ENCODE results near the gene OR5A1. TPM values are rescaled to one million over a fixed set of nuclear protein-coding genes. Genes with fewer than 3 reads are reported as not detected.
A peak's percentile ranks its signal among the peaks of the same experiment; 100 is the strongest.

The OR5A1 gene
- polyA plus RNA-seq (2012; ENCODE audit: missing spikeins) = not detected

DNA sequence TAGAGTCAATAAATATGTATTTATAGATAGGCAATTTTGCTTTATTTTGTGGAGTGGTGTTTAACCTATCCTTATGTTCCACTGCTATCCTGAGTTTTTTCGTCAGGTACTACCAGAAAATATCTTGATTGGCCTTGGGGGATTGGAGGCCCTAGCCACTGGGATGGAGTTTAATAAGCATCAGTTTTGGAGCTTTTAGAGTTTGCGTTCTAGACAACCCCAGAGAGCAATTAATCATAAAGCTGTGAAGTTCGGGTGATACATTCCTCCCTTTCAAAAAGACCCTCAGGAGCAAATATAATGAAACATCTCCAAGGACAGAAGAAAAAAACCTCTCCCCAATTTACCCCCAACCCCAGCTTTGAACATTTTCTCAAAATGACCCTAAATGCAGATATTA is at the start of gene OR5A1:
TSS of gene OR5A1 (plus strand) at position 301 of the 400 bp plus-strand sequence. CDS start 6,700 bp downstream, outside the sequence.
- FAIRE-seq = no peak
- no peak for TF ChIP-seq POLR2A (IDR thresholded peaks at IDR 0.05; ENCODE audit: low read depth, low read length)
- no peak for TF ChIP-seq TAF1 (IDR thresholded peaks at IDR 0.05; ENCODE audit: borderline replicate concordance, low read depth, low read length)
- TF ChIP-seq POLR2AphosphoS5 (IDR thresholded peaks at IDR 0.05; ENCODE audit: low read depth, low read length) = no peak

DNA sequence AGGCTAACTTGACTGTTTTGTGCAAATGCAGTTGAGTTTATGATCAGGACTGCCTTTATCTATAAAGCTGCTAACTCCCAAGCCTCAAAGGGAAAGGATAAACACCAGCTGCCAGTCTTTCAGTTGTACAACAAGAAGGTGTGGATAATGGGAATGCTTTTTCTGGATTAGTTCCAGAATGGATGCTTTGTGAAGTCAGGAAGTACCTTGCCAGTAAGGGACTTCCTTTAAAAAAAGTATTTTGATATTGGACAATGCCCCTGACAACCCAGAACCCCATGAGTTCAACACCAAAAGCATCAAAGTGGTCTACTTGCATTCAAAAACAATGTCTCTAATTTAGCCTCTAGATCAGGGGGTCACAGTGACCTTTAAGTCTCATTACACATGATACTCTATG is 42.1 kb upstream of the OR5A1 start:
- DNase-seq (ENCODE audit: insufficient read length) = no peak
- FAIRE-seq = no peak
- TF ChIP-seq TAF1 (IDR thresholded peaks at IDR 0.05; ENCODE audit: borderline replicate concordance, low read depth, low read length) (no peak), POLR2AphosphoS5 (IDR thresholded peaks at IDR 0.05; ENCODE audit: low read depth, low read length) (no peak), POLR2A (IDR thresholded peaks at IDR 0.05; ENCODE audit: low read depth, low read length) (no peak)

More for the DNA sequence above, at the start of gene OR5A1:
- DNase-seq (ENCODE audit: insufficient read length) = no peak

- FAIRE-seq (no peak), DNase-seq (ENCODE audit: insufficient read length) (no peak)
- TF ChIP-seq TAF1 (IDR thresholded peaks at IDR 0.05; ENCODE audit: borderline replicate concordance, low read depth, low read length) (no peak), POLR2AphosphoS5 (IDR thresholded peaks at IDR 0.05; ENCODE audit: low read depth, low read length) (no peak), POLR2A (IDR thresholded peaks at IDR 0.05; ENCODE audit: low read depth, low read length) (no peak)
Measured at GRCh38 chr11:59400461-59401261, 35.6 kb upstream of the OR5A1 start.

- DNase-seq (ENCODE audit: insufficient read length) = no peak
- TF ChIP-seq POLR2A (IDR thresholded peaks at IDR 0.05; ENCODE audit: low read depth, low read length) (no peak), POLR2AphosphoS5 (IDR thresholded peaks at IDR 0.05; ENCODE audit: low read depth, low read length) (no peak), TAF1 (IDR thresholded peaks at IDR 0.05; ENCODE audit: borderline replicate concordance, low read depth, low read length) (no peak)
- FAIRE-seq = no peak
Measured at GRCh38 chr11:59401262-59401552, 35.1 kb upstream of the OR5A1 start.

GRCh38 chr11:59403546-59403945 is 32.7 kb upstream of the OR5A1 start:
- TF ChIP-seq POLR2A (IDR thresholded peaks at IDR 0.05; ENCODE audit: low read depth, low read length) (no peak), TAF1 (IDR thresholded peaks at IDR 0.05; ENCODE audit: borderline replicate concordance, low read depth, low read length) (no peak), POLR2AphosphoS5 (IDR thresholded peaks at IDR 0.05; ENCODE audit: low read depth, low read length) (no peak)
- FAIRE-seq (peak; percentile 24), DNase-seq (ENCODE audit: insufficient read length) (no peak)

DNA sequence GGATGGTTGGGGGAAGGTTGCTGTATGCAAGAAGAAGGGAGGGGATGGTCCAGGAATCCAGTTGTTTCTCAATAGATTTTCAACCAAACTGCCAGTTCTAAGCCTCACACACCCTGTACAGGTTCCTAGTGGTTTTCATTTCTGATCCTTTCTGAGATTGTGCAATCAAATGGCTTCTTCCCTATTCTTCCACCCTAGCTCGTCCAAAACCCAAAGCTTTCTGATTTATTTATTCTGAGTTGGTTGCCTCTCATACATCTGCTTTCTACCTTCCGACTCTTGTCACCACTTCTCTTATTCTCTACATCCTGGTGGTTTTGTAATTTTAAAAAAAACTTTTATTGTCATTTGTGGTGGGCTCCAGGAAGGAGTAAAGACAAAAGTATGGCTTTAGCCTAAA is 22.6 kb upstream of the OR5A1 start:
- no peak for TF ChIP-seq POLR2A (IDR thresholded peaks at IDR 0.05; ENCODE audit: low read depth, low read length)
- no peak for TF ChIP-seq TAF1 (IDR thresholded peaks at IDR 0.05; ENCODE audit: borderline replicate concordance, low read depth, low read length)
- TF ChIP-seq POLR2AphosphoS5 (IDR thresholded peaks at IDR 0.05; ENCODE audit: low read depth, low read length) = no peak
- DNase-seq (ENCODE audit: insufficient read length) = no peak
- FAIRE-seq = no peak

DNA sequence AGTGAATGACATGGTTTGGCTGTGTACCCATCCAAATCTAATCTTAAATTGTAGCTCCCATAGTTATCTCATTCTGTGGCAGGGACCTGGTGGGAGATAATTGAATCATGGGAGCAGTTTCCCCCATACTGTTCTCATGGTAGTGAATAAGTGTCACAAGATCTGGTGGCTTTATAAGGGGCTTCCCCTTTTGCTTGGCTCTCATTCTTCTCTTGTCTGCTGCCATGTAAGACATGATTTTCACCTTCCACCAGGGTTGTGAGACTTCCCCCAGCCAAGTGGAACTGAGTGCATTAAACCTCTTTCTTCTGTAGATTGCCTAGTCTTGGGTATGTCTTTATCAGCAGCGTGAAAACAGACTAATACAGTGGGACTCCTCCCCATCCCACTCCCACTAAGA is 21.2 kb upstream of the OR5A1 start:
- no peak for DNase-seq (ENCODE audit: insufficient read length)
- TF ChIP-seq POLR2AphosphoS5 (IDR thresholded peaks at IDR 0.05; ENCODE audit: low read depth, low read length) = no peak
- no peak for TF ChIP-seq POLR2A (IDR thresholded peaks at IDR 0.05; ENCODE audit: low read depth, low read length)
- no peak for TF ChIP-seq TAF1 (IDR thresholded peaks at IDR 0.05; ENCODE audit: borderline replicate concordance, low read depth, low read length)
- no peak for FAIRE-seq

- FAIRE-seq (no peak), DNase-seq (ENCODE audit: insufficient read length) (no peak)
- TF ChIP-seq POLR2AphosphoS5 (IDR thresholded peaks at IDR 0.05; ENCODE audit: low read depth, low read length) (no peak), TAF1 (IDR thresholded peaks at IDR 0.05; ENCODE audit: borderline replicate concordance, low read depth, low read length) (no peak), POLR2A (IDR thresholded peaks at IDR 0.05; ENCODE audit: low read depth, low read length) (no peak)
Measured at GRCh38 chr11:59416613-59417012, 19.7 kb upstream of the OR5A1 start.

DNA sequence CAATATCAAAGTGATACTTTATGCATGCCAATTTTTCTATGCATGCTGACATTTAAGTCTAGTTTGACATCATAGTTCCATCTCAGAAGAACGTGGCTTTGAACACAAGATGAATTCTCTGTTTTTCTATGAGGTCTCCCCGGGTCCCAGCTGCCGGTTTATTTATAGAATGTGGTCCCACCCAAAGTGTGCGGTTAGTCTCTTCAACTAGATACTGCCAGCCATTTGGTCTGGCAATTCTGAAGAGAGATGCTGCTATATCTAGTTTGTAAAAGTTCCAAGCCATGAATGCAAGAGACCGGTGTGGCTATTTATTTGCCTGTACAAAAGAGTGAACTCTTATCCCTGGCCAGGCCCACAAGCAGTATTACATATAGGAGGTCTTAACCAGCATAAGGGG is 19.2 kb upstream of the OR5A1 start:
- no peak for DNase-seq (ENCODE audit: insufficient read length)
- peak; percentile 24 for FAIRE-seq
- TF ChIP-seq TAF1 (IDR thresholded peaks at IDR 0.05; ENCODE audit: borderline replicate concordance, low read depth, low read length) = no peak
- TF ChIP-seq POLR2AphosphoS5 (IDR thresholded peaks at IDR 0.05; ENCODE audit: low read depth, low read length) = no peak
- TF ChIP-seq POLR2A (IDR thresholded peaks at IDR 0.05; ENCODE audit: low read depth, low read length) = no peak

GRCh38 chr11:59418156-59418555 is 18.1 kb upstream of the OR5A1 start:
- FAIRE-seq = no peak
- TF ChIP-seq TAF1 (IDR thresholded peaks at IDR 0.05; ENCODE audit: borderline replicate concordance, low read depth, low read length) (no peak), POLR2A (IDR thresholded peaks at IDR 0.05; ENCODE audit: low read depth, low read length) (no peak), POLR2AphosphoS5 (IDR thresholded peaks at IDR 0.05; ENCODE audit: low read depth, low read length) (no peak)
- no peak for DNase-seq (ENCODE audit: insufficient read length)

GRCh38 chr11:59423835-59424234 is 12.4 kb upstream of the OR5A1 start:
- TF ChIP-seq POLR2AphosphoS5 (IDR thresholded peaks at IDR 0.05; ENCODE audit: low read depth, low read length) = no peak
- no peak for TF ChIP-seq TAF1 (IDR thresholded peaks at IDR 0.05; ENCODE audit: borderline replicate concordance, low read depth, low read length)
- no peak for TF ChIP-seq POLR2A (IDR thresholded peaks at IDR 0.05; ENCODE audit: low read depth, low read length)
- FAIRE-seq = no peak

DNA sequence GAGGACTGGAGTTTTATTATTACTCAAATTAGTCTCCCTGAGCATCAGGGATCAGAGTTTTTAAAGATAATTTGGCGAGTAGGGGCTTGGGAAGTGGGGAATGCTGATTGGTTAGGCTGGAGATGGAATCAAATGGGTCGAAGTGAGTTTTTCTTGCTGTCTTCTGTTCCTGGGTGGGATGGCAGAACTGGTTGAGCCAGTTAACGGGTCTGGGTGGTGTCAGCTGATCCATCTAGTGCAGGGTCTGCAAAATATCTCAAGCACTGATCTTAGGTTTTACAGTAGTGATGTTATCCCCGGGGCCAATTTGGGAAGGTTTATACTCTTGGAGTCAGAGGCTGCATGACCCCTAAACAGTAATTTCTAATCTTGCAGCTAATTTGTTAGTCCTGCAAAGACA is 11.1 kb upstream of the OR5A1 start:
- DNase-seq (ENCODE audit: insufficient read length) (no peak), FAIRE-seq (no peak)
- no peak for TF ChIP-seq TAF1 (IDR thresholded peaks at IDR 0.05; ENCODE audit: borderline replicate concordance, low read depth, low read length)
- no peak for TF ChIP-seq POLR2AphosphoS5 (IDR thresholded peaks at IDR 0.05; ENCODE audit: low read depth, low read length)
- no peak for TF ChIP-seq POLR2A (IDR thresholded peaks at IDR 0.05; ENCODE audit: low read depth, low read length)

More at GRCh38 chr11:59423835-59424234, 12.4 kb upstream of the OR5A1 start:
- no peak for DNase-seq (ENCODE audit: insufficient read length)
